SJSA1 (cell line): ENCODE results near the gene LIN9. TPM values are rescaled to one million over a fixed set of nuclear protein-coding genes. Genes with fewer than 3 reads are reported as not detected.

ENCODE experiments used
- DNase-seq, 2 experiments: peaks; one replicate each; pipeline ENCODE4 v3.0.0-alpha.2; 2015 to 2020; ENCODE audit warnings: low spot score in 2 of 2, low read depth in 1 of 2
- H3K27ac ChIP-seq: fragments of 250-450 bp; sonication (Bioruptor Pico); 2 replicates; pipeline ENCODE4 v1.5.1; 2020; ENCODE audit warnings: mild to moderate bottlenecking, moderate library complexity
- H3K27me3 ChIP-seq: fragments of 250-450 bp; sonication (Bioruptor Pico); replicated peaks from 2 replicates; pipeline ENCODE4 v1.5.1; 2020; ENCODE audit warnings: mild to moderate bottlenecking, moderate library complexity
- H3K36me3 ChIP-seq: fragments of 250-450 bp; sonication (Bioruptor Pico); 2 replicates; pipeline ENCODE4 v1.5.1; 2020; ENCODE audit warnings: mild to moderate bottlenecking
- H3K4me1 ChIP-seq: fragments of 250-450 bp; sonication (Bioruptor Pico); replicated peaks from 2 replicates; pipeline ENCODE4 v1.6.1; 2021; ENCODE audit warnings: mild to moderate bottlenecking
- H3K4me3 ChIP-seq: fragments of 250-450 bp; sonication (Bioruptor Pico); 2 replicates; pipeline ENCODE4 v1.5.1; 2020; ENCODE audit warnings: mild to moderate bottlenecking
- H3K9me3 ChIP-seq: fragments of 250-450 bp; sonication (Bioruptor Pico); replicated peaks from 2 replicates; pipeline ENCODE4 v1.5.1; 2020; ENCODE audit warnings: mild to moderate bottlenecking
- total RNA-seq: library from RNA; depleted of rRNA; stranded (reverse); fragments of >200 nt; shearing (Covaris generic); gene quantifications from 2 replicates; pipeline ENCODE4 v1.2.3, GENCODE V29; 2014

The LIN9 gene
- total RNA-seq, 1 experiment from 2014 or later, result 17.7 TPM

DNA sequence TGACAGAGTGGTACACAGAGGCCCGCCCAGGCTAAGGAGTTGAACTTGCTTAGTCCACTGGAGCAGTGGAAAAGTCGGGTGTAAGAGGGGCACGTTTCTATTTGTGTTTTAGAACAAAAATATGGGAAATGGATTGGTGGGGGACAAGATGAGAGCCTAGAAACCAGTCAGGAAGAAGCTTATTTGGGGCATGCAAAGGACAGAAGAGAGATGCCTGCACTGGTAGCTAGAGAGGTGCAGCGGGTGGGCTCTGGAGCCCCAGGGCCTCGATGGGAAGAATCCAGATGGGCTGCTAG lies 1.2 kb upstream of the LIN9 start:
- H3K27me3 ChIP-seq, result peaks cover 13% of the 10 kb centered on the region
- H3K4me3 ChIP-seq, result no peak overlapping the region; the same call in 1 of the 2 replicates
- H3K4me1 ChIP-seq, result peaks cover 16% of the 10 kb centered on the region

DNA sequence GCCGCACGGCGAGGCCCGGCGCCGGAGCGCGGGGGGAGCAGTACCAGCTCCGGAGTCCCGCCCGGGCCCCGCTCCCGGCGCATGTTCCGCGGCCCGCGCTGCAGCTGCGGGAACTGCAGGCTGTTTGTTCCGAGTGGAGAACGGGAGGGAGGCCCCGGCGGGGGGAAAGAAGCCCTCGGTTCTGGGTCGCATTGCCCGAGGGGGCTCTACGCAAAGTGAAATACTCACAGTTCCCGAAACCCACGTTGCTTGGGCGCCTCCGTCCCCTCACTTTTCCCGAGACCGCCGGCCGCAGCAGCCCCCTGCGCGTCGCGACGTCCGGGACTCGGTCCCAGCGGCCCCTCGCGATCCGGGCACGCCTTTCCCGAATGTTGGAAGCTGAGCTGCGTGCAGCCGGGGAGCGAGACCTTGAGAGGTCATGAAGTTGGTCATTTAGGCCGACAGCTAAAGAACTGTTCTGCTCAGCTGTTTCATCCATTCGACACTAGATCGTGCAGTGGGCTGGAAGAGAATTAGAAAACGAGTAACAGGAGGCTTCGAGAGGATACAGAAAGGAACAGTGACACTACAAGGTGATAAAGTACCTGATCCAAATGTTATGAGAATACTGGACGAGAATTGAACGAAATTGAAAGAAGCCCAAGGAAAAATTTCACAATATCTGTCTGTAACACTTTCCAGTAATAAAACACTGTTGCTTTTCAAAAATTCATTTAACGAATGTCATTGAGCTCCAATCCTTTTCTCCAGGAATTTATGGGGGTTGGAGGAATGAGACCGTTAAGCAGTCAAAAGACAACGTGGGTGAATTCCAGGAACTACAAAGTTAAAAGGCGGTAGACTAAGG lies 657 bp upstream of the LIN9 start:
- Histone ChIP-seq H3K27me3 (peaks cover 9% of the 10 kb centered on the region), H3K27ac (peak overlapping the region; percentile 87), H3K4me3 (peak overlapping the region; percentile 96), H3K4me1 (peaks cover 16% of the 10 kb centered on the region), H3K36me3 (peaks cover 10% of the 10 kb centered on the region), H3K9me3 (no peaks in the 10 kb centered on the region; the same call in 1 of the 2 replicates)
- no peak for DNase-seq

More for the DNA sequence above, 1.2 kb upstream of the LIN9 start:
- DNase-seq, result no peak
- no peaks in the 10 kb centered on the region; the same call in 1 of the 2 replicates for H3K9me3 ChIP-seq
- H3K27ac ChIP-seq, result no peak overlapping the region
- peaks cover 10% of the 10 kb centered on the region for H3K36me3 ChIP-seq

DNA sequence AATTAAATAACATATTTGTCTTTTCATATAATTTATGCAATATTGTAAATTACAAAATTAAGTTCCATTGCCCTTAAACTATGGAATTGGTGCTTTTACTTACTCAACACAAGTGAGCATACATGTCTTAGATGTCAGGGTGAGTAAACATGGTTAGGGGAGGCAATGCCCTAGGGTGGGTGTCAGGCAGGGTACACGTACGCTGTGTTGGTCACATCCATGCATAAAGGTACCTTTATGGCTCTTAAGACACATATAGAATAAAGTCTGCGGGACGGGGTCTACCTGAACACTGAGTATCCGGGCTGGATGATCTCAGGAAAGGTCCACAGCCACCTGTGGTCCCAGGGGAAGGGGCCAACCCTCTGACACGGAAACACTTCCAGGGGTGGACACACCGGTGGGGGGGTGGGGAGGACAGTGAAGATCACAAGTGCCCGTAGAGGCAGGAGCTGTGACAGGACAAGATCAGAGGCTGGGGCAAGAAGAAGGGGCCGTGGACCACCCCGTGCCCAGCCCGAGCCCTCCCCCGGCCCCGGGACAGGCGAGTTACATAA lies 720 bp downstream of the LIN9 start:
- H3K9me3 ChIP-seq, result no peaks in the 10 kb centered on the region; the same call in 1 of the 2 replicates
- H3K36me3 ChIP-seq, result peaks cover 10% of the 10 kb centered on the region
- H3K4me1 ChIP-seq, result peaks cover 16% of the 10 kb centered on the region
- H3K27me3 ChIP-seq, result peaks cover 4% of the 10 kb centered on the region; the same call in 1 of the 2 replicates
- peak overlapping the region; percentile 96 for H3K4me3 ChIP-seq
- DNase-seq, result no peak
- H3K27ac ChIP-seq, result peak overlapping the region; percentile 87

DNA sequence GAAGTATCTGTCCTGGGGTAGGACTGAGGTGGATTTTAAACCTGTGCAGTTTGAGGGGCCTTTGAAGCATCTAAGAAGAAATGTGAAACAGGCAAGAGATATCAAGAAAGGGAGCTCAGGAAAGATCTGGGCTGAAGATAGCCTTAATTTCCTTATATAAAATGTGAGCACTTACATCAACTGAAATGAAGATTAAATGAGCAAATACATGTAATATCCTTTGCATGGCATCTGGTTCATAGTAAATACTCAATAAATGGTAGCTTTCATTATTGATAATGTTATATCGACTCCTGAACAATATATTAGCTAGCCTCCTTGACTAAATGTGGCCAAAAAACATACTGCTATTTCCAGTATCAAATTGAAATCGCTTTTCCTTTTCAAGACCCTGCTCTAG lies 2.5 kb downstream of the LIN9 start:
- H3K27ac ChIP-seq, result no peak overlapping the region
- H3K4me3 ChIP-seq, result no peak overlapping the region
- H3K9me3 ChIP-seq, result no peaks in the 10 kb centered on the region; the same call in 1 of the 2 replicates
- DNase-seq, result no peak
- H3K4me1 ChIP-seq, result peaks cover 16% of the 10 kb centered on the region
- H3K27me3 ChIP-seq, result no peaks in the 10 kb centered on the region
- H3K36me3 ChIP-seq, result peaks cover 10% of the 10 kb centered on the region

DNA sequence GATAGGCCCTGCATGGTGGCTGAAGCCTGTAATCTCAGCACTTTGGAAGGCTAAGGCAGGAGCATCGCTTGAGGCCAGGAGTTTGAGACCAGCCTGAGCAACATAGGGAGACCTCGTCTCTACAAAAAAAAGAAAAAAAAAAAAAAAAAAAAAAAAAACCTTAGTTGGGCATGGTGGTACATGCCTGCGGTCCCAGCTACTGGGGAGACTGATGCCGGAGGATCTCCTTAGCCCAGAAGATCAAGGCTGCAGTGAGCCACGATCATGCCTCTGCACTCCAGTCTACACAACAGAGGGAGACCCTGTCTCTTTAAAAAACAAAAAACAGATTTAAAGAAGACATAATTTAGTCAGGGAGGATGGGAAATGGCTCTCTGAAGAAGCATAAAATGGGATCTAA lies 3.8 kb downstream of the LIN9 start:
- peaks cover 13% of the 10 kb centered on the region for H3K36me3 ChIP-seq
- no peaks in the 10 kb centered on the region; the same call in 1 of the 2 replicates for H3K9me3 ChIP-seq
- peaks cover 16% of the 10 kb centered on the region for H3K4me1 ChIP-seq
- no peak for DNase-seq
- H3K27ac ChIP-seq, result no peak overlapping the region
- H3K4me3 ChIP-seq, result no peak overlapping the region
- no peaks in the 10 kb centered on the region for H3K27me3 ChIP-seq

DNA sequence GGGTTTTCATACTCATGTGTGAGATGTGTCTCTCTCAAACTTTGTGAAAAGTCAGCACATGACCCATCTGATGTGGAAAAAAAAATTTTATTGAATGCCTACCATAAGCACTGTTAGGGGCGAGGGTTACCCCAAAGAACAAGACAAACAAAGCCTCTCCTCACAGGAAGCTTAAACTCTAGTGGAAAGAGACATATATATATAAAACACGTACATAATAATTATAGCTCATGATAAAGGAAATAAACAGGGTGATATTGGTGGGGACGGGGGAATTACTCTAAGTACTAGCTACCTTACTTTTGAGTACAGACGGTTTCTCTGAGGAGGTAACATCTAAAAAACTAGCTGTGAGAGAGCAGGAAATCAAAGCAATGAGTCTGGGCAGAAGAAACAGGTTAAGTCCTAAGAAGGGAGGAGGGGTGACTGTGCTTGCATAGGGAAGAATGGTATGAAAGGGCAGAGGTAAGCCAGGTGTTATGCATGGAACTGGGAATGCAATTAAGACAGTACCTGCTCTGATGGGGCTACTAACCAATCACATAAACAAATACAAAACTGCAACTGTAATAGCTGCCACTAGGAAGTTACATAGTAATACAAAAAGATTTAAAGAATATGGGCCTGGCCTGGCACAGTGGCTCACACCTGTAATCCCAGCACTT lies 4.5 kb downstream of the LIN9 start:
- peaks cover 15% of the 10 kb centered on the region for H3K36me3 ChIP-seq
- no peaks in the 10 kb centered on the region for H3K27me3 ChIP-seq
- H3K9me3 ChIP-seq, result no peaks in the 10 kb centered on the region; the same call in 1 of the 2 replicates
- no peak overlapping the region for H3K4me3 ChIP-seq
- no peak overlapping the region for H3K27ac ChIP-seq
- no peak for DNase-seq
- peaks cover 9% of the 10 kb centered on the region for H3K4me1 ChIP-seq

DNA sequence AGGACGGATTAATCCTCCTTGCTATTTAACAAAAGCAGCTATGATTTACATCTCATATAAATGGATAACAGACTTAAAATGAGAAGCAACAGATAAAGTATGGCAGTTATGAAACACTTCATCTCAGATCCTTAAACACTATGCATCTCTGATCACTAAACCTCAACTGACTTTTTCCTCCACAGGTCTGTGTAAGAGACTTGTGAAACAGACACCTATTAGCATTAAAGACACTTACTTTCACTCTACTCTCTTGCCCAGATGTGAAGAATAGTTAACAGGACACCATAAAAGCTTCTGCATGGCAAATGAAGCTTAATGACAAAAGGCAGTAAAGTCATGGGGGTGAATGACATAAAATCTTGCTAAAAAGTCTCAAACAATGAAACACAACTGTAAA lies 6.2 kb downstream of the LIN9 start:
- no peaks in the 10 kb centered on the region for H3K27me3 ChIP-seq
- no peak overlapping the region for H3K4me3 ChIP-seq
- peaks cover 16% of the 10 kb centered on the region for H3K36me3 ChIP-seq
- DNase-seq, result no peak
- peaks cover 1% of the 10 kb centered on the region; the same call in 1 of the 2 replicates for H3K4me1 ChIP-seq
- H3K27ac ChIP-seq, result no peak overlapping the region
- no peaks in the 10 kb centered on the region for H3K9me3 ChIP-seq

DNA sequence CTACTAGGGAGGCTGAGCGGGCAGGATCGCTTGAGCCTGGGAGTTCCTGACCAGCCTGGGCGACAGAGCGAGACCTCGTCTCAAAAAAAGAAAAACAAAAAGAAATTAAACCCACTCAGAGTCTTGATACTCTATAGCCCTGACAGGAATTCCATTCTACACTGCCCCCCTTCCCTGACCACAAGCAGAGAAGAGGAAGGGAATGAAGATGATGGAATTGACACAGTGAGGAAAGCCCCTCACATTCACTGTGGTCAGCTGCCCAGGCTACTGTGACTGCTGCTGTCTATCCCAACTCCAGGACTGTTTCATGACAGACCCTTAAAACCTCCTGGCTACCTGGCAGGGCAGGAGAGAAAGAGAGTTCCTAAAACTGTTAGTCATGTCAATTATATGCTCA lies 12.1 kb downstream of the LIN9 start:
- Histone ChIP-seq H3K4me3 (no peak overlapping the region), H3K9me3 (no peaks in the 10 kb centered on the region), H3K36me3 (peaks cover 36% of the 10 kb centered on the region), H3K4me1 (no peaks in the 10 kb centered on the region), H3K27me3 (no peaks in the 10 kb centered on the region), H3K27ac (no peak overlapping the region)
- DNase-seq, result no peak

DNA sequence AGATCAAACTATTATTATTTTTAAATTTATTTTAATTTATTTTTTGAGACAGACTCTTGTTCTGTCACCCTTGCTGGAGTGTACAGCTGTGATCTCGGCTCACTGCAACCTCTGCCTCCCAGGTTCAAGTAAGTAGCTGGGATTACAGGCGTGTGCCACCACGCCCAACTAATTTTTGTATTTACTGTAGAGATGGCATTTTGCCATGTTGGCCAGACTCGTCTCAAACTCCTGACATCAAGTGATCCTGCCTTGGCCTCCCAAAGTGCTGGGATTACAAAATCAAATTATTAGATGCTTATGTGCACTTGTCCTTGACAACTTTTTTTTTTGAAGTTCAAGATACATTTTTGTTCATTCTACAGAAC lies 15.4 kb downstream of the LIN9 start:
- peaks cover 28% of the 10 kb centered on the region for H3K36me3 ChIP-seq
- no peaks in the 10 kb centered on the region for H3K9me3 ChIP-seq
- no peaks in the 10 kb centered on the region for H3K4me1 ChIP-seq
- H3K4me3 ChIP-seq, result no peak overlapping the region
- no peaks in the 10 kb centered on the region for H3K27me3 ChIP-seq
- no peak for DNase-seq
- no peak overlapping the region for H3K27ac ChIP-seq

DNA sequence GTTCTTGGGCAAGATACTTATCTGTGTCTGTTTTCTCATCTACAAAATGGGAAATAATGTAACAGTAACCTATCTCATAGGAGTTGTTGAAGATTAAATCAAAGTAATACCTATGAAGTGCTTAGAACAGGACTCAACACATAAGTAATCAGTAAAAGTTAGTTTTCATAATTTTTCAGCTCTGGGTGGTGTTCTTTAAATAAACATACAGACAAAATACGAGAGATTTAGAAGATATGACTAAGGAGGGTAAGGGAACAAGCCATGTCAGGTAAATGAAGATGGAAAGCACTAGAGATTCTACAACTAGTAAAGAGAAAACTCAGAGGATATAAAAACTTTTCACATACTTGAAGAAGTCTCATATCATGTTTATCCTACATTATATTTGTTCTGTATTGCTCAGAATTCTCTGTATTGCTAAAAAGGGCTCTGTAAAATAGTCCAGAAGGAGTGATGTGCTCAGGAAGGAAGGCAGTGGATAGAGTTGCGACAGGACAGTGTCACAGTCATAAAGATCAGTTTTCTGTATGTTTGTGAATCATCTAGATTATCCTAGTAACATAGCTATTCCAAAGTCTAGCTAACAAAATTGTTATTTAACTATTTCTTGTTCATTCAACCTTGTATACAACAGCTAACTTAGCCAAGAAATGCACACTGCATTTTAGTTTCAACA lies 16.0 kb downstream of the LIN9 start:
- H3K27ac ChIP-seq, result no peak overlapping the region
- H3K36me3 ChIP-seq, result peaks cover 22% of the 10 kb centered on the region
- no peak overlapping the region for H3K4me3 ChIP-seq
- DNase-seq, result no peak
- no peaks in the 10 kb centered on the region for H3K9me3 ChIP-seq
- H3K27me3 ChIP-seq, result no peaks in the 10 kb centered on the region
- H3K4me1 ChIP-seq, result no peaks in the 10 kb centered on the region

DNA sequence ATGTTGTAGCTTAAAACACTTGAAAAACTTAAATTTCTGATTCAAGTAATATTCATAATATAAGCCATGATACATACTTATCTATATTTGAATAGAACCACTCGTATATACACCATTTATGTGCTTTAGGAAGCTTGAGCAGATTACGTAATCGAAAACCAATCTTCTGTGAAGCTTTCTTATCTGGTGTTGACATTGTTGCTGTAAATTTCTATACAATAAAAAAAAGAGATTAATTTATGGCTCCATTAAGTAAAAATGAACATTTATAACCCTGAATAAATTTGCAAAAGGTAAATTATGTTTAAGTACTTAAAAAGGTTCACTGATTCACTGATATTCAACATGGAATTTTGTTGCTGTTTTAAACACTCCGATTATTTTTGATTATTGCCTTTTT lies 21.4 kb downstream of the LIN9 start:
- DNase-seq, result no peak
- Histone ChIP-seq H3K9me3 (no peaks in the 10 kb centered on the region), H3K27me3 (no peaks in the 10 kb centered on the region), H3K4me3 (no peak overlapping the region), H3K27ac (no peak overlapping the region), H3K36me3 (0 out of 2 replicates have a peak, but pooled peaks cover 11% of the 10 kb centered on the region), H3K4me1 (no peaks in the 10 kb centered on the region)

DNA sequence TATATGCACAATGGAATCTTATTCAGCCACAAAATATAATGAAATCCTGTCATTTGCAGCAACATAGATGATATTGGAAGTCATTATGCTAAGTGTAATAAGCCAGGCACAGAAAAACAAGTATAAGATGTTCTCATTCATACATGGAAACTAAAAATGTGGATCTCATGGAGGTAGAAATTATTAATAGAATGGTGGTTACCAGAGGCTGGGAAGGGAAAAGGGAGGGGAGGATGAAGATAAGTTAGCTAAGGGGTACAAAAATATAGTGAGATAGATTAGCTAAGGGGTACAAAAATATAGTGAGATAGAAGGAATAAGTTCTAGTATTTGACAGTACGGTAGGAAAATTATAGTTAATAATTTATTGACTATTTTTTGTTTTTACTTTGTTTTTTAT lies 27.9 kb downstream of the LIN9 start:
- DNase-seq, result no peak
- Histone ChIP-seq H3K27ac (no peak overlapping the region), H3K36me3 (peaks cover under 1% of the 10 kb centered on the region; the same call in 1 of the 2 replicates), H3K4me1 (no peaks in the 10 kb centered on the region), H3K4me3 (no peak overlapping the region), H3K27me3 (no peaks in the 10 kb centered on the region), H3K9me3 (no peaks in the 10 kb centered on the region)

DNA sequence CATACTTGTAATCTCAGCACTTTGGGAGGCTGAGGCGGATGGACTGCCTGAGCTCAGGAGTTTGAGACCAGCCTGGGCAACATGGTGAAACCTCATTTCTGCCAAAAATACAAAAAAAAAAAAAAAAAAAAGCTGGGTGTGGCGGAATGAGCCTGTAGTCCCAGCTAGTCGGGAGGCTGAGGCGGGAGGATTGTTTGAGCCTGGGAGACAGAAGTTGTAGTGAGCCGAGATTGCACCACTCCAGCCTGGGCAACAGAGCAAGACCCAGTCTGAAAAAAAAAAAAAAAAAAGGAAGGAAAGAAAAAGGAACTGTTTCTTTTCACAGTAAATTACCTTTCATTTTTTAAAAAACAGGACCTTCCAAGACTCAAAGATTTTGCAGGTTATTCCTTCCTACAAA lies 29.5 kb downstream of the LIN9 start:
- Histone ChIP-seq H3K4me3 (no peak overlapping the region), H3K4me1 (no peaks in the 10 kb centered on the region), H3K36me3 (peaks cover 3% of the 10 kb centered on the region; the same call in 1 of the 2 replicates), H3K9me3 (no peaks in the 10 kb centered on the region), H3K27ac (no peak overlapping the region), H3K27me3 (no peaks in the 10 kb centered on the region)
- no peak for DNase-seq
